GM23338 (cell line): ENCODE data around the gene ODAD4.

Source experiments
- CREB1 ChIP-seq: fragments of 250-450 bp; sonication (Bioruptor Pico); IDR thresholded peaks from 2 replicates; pipeline ENCODE4 v1.5.0; 2020; ENCODE audit warnings: low read depth, mild to moderate bottlenecking, moderate library complexity
- CTCF ChIP-seq, 2 experiments: fragments of 200-600 bp in 1 of 2; sonication (generic) in 1 of 2; conservative IDR thresholded peaks; 2 replicates each; pipeline versions ENCODE4 v1.5.1 to v1.6.1; 2016 to 2017; ENCODE audit warnings: antibody characterized with exemption in 2 of 2, low read depth in 2 of 2, mild to moderate bottlenecking in 2 of 2, moderate library complexity in 1 of 2
- ETS1 ChIP-seq: IDR thresholded peaks from 2 replicates; pipeline ENCODE4 v1.6.1; 2016; ENCODE audit warnings: antibody characterized with exemption
- EZH2 ChIP-seq: fragments of 200-600 bp; sonication (generic); IDR thresholded peaks from one replicate; pipeline ENCODE4 v1.8.0; 2017; ENCODE audit warnings: antibody characterized with exemption, mild to moderate bottlenecking, low read depth; ENCODE audit not compliant: unreplicated experiment
- EZH2phosphoT487 ChIP-seq: fragments of 200-600 bp; sonication (generic); IDR thresholded peaks from one replicate; pipeline ENCODE4 v1.8.1; 2018; ENCODE audit warnings: antibody characterized with exemption; ENCODE audit not compliant: unreplicated experiment
- JUNB ChIP-seq: IDR thresholded peaks from one replicate; pipeline ENCODE4 v1.6.1; 2016; ENCODE audit warnings: antibody characterized with exemption; ENCODE audit not compliant: unreplicated experiment
- NANOG ChIP-seq: IDR thresholded peaks from 2 replicates; pipeline ENCODE4 v1.6.1; 2016; ENCODE audit warnings: antibody characterized with exemption, borderline replicate concordance
- POLR2AphosphoS5 ChIP-seq: IDR thresholded peaks from 2 replicates; pipeline ENCODE4 v1.6.1; 2016; ENCODE audit warnings: antibody characterized with exemption, low read depth
- REST ChIP-seq: IDR thresholded peaks from one replicate; pipeline ENCODE4 v1.6.1; 2018; ENCODE audit warnings: antibody characterized with exemption; ENCODE audit not compliant: unreplicated experiment
- STAT1 ChIP-seq: IDR thresholded peaks from one replicate; pipeline ENCODE4 v1.6.1; 2016; ENCODE audit warnings: antibody characterized with exemption; ENCODE audit not compliant: unreplicated experiment
- ZNF114 ChIP-seq: fragments of 250-450 bp; sonication (Bioruptor Pico); IDR thresholded peaks from 2 replicates; pipeline ENCODE4 v1.5.0; 2020; ENCODE audit warnings: mild to moderate bottlenecking, moderate library complexity
- ZNF331 ChIP-seq: fragments of 250-450 bp; sonication (Bioruptor Pico); IDR thresholded peaks from 2 replicates; pipeline ENCODE4 v1.5.0; 2020; ENCODE audit warnings: low read depth, mild to moderate bottlenecking, moderate library complexity
- ZNF462 ChIP-seq: fragments of 250-450 bp; sonication (Bioruptor Pico); IDR thresholded peaks from 2 replicates; pipeline ENCODE4 v1.5.0; 2020; ENCODE audit warnings: mild to moderate bottlenecking, moderate library complexity

- TF ChIP-seq CTCF (conservative IDR thresholded peaks at IDR 0.05; ENCODE audit: low read depth in 2 of 2) (no peak), REST (no peak), POLR2AphosphoS5 (no peak), EZH2 (no peak), EZH2phosphoT487 (no peak), STAT1 (no peak), JUNB (no peak), ZNF114 (CRISPR knock-in tag) (no peak), CREB1 (CRISPR knock-in tag) (no peak), NANOG (no peak), ETS1 (no peak), ZNF462 (no peak), ZNF331 (no peak)
These were observed 37.6 kb downstream of the ODAD4 start for GRCh38 chr17:41967921-41968578.
